Neural progenitor cell (in vitro differentiated cells): ENCODE measurements around the gene SPDYC. TPM values are rescaled to one million over a fixed set of nuclear protein-coding genes. Genes with fewer than 3 reads are reported as not detected.

Source experiments
- DNase-seq: peaks from one replicate; pipeline ENCODE4 v3.0.0-alpha.2; 2016; ENCODE audit warnings: low spot score
- H2AFZ ChIP-seq: fragments of 200-600 bp; sonication (generic); replicated peaks from 2 replicates; pipeline ENCODE4 v1.6.1; 2016; ENCODE audit warnings: antibody characterized with exemption
- H3F3A ChIP-seq: fragments of 200-600 bp; sonication (generic); 2 replicates; pipeline ENCODE4 v1.6.1; 2016; ENCODE audit warnings: antibody characterized with exemption, low read depth
- H3K27ac ChIP-seq: fragments of 200-600 bp; sonication (generic); 2 replicates; pipeline ENCODE4 v1.5.1; 2016; ENCODE audit warnings: mild to moderate bottlenecking
- H3K27me3 ChIP-seq: fragments of 200-600 bp; sonication (generic); 2 replicates; pipeline ENCODE4 v1.6.1; 2016; ENCODE audit warnings: mild to moderate bottlenecking, moderate library complexity
- H3K36me3 ChIP-seq: fragments of 200-600 bp; sonication (generic); 2 replicates; pipeline ENCODE4 v1.5.1; 2016
- H3K4me1 ChIP-seq: fragments of 200-600 bp; sonication (generic); 2 replicates; pipeline ENCODE4 v1.6.1; 2016; ENCODE audit warnings: mixed run types
- H3K4me2 ChIP-seq: fragments of 200-600 bp; sonication (generic); 2 replicates; pipeline ENCODE4 v1.6.1; 2016
- H3K4me3 ChIP-seq: fragments of 200-600 bp; sonication (generic); 2 replicates; pipeline ENCODE4 v1.5.1; 2016
- H3K79me2 ChIP-seq: fragments of 200-600 bp; sonication (generic); 2 replicates; pipeline ENCODE4 v1.6.1; 2016; ENCODE audit warnings: low read depth
- H3K9ac ChIP-seq: fragments of 200-600 bp; sonication (generic); 2 replicates; pipeline ENCODE4 v1.6.1; 2016
- H3K9me3 ChIP-seq: fragments of 200-600 bp; sonication (generic); 2 replicates; pipeline ENCODE4 v1.5.1; 2016; ENCODE audit warnings: low read depth
- H4K20me1 ChIP-seq: fragments of 200-600 bp; sonication (generic); 2 replicates; pipeline ENCODE4 v1.6.1; 2016; ENCODE audit warnings: low read depth
- H3K27ac Mint-ChIP-seq: 3 replicates; pipeline ENCODE4 v1.8.0; 2021; ENCODE audit warnings: mixed read lengths
- H3K27me3 Mint-ChIP-seq: 2 replicates; pipeline ENCODE4 v1.8.0; 2022; ENCODE audit warnings: low read depth, mild to moderate bottlenecking, inconsistent platforms, moderate library complexity, mixed read lengths; ENCODE audit not compliant: insufficient read depth
- H3K36me3 Mint-ChIP-seq: 3 replicates; pipeline ENCODE4 v1.8.0; 2021; ENCODE audit warnings: mixed read lengths
- H3K4me1 Mint-ChIP-seq: 3 replicates; pipeline ENCODE4 v1.8.0; 2021; ENCODE audit warnings: mixed read lengths
- H3K4me3 Mint-ChIP-seq: 3 replicates; pipeline ENCODE4 v1.8.0; 2021; ENCODE audit warnings: mild to moderate bottlenecking, moderate library complexity, mixed read lengths
- H3K9me3 Mint-ChIP-seq: 3 replicates; pipeline ENCODE4 v1.8.0; 2020; ENCODE audit warnings: mixed read lengths
- EZH2 ChIP-seq: fragments of 200-600 bp; sonication (generic); IDR thresholded peaks from 2 replicates; pipeline ENCODE4 v1.6.1; 2017; ENCODE audit warnings: antibody characterized with exemption, mild to moderate bottlenecking, moderate library complexity
- EZH2phosphoT487 ChIP-seq: fragments of 200-600 bp; sonication (generic); IDR thresholded peaks from 2 replicates; pipeline ENCODE4 v1.6.1; 2017; ENCODE audit warnings: antibody characterized with exemption
- total RNA-seq: library from RNA; depleted of rRNA; stranded (reverse); fragments of >200 nt; gene quantifications from 2 replicates; pipeline ENCODE4 v1.2.3, GENCODE V29; 2015; ENCODE audit warnings: low replicate concordance
- TF ChIP-seq, protein P1 (sequence below): fragments of 200-600 bp; sonication (generic); IDR thresholded peaks from 2 replicates; pipeline ENCODE4 v1.5.1; 2017; ENCODE audit warnings: antibody characterized with exemption, mild to moderate bottlenecking

Gene SPDYC
- total RNA-seq, 1 donor from 2014 or later: not detected

DNA sequence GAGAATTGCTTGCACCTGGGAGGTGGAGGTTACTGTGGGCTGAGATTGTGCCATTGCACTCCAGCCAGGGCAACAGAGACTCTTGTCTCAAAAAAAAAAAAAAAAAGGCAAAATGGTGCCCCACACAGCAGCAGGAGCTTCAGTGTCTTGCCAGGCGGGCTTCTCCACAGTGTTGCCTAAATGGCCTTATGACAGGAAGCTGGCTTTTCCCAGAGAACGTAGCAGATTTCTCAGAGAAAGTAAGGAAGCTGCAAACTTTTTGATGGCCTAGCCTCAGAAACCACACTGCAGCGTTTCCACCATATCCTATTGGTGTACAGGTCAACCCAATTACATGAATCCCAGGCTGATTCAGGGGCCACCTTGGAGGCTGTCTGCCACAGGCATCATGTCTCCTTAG, 12.7 kb upstream of the SPDYC start:
- Mint-ChIP-seq H3K27ac (no peak overlapping the region), H3K27me3 (peaks cover under 1% of the 10 kb centered on the region), H3K4me3 (no peak overlapping the region), H3K4me1 (no peaks in the 10 kb centered on the region), H3K9me3 (no peaks in the 10 kb centered on the region), H3K36me3 (no peaks in the 10 kb centered on the region)
- Histone ChIP-seq H3K4me1 (no peaks in the 10 kb centered on the region), H3K4me2 (no peak overlapping the region), H3K36me3 (no peaks in the 10 kb centered on the region), H3K79me2 (no peaks in the 10 kb centered on the region), H3K27ac (no peak overlapping the region), H3F3A (no peaks in the 10 kb centered on the region), H3K9me3 (no peaks in the 10 kb centered on the region), H3K27me3 (no peaks in the 10 kb centered on the region), H3K9ac (no peak overlapping the region), H4K20me1 (no peaks in the 10 kb centered on the region), H3K4me3 (no peak overlapping the region), H2AFZ (no peak overlapping the region)
- TF ChIP-seq EZH2: no peak
- no peak for DNase-seq

DNA sequence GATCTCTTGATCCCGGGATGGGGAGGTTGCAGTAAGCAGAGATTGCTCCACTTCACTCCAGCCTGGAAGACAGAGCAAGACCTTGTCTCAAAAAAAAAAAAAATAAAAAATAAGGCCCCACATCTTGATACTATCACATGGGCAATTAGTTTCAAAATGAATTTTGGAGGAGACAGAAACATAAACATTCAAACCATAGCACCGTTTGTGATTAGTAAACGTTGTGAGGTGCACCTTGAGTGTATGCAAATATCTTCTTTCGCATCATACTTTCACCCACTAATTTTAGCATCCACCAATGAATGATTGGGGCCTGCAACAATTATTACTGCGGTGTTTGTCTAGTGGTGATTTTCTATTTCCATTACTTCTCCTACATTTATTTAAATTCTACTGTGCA, 11.0 kb upstream of the SPDYC start:
- no peak overlapping the region for H3K9ac ChIP-seq
- H3F3A ChIP-seq: no peaks in the 10 kb centered on the region
- no peak overlapping the region for H3K4me3 ChIP-seq
- no peaks in the 10 kb centered on the region for H3K36me3 ChIP-seq
- no peak overlapping the region for H3K27ac ChIP-seq
- H3K9me3 ChIP-seq: no peaks in the 10 kb centered on the region
- no peak for DNase-seq
- Mint-ChIP-seq H3K27me3 (peaks cover 3% of the 10 kb centered on the region), H3K4me3 (no peak overlapping the region), H3K4me1 (no peaks in the 10 kb centered on the region), H3K36me3 (no peaks in the 10 kb centered on the region), H3K9me3 (no peaks in the 10 kb centered on the region), H3K27ac (no peak overlapping the region)
- no peaks in the 10 kb centered on the region for H3K79me2 ChIP-seq
- TF ChIP-seq EZH2: no peak
- TF ChIP-seq EZH2phosphoT487: no peak
- TF ChIP-seq, protein P1, sequence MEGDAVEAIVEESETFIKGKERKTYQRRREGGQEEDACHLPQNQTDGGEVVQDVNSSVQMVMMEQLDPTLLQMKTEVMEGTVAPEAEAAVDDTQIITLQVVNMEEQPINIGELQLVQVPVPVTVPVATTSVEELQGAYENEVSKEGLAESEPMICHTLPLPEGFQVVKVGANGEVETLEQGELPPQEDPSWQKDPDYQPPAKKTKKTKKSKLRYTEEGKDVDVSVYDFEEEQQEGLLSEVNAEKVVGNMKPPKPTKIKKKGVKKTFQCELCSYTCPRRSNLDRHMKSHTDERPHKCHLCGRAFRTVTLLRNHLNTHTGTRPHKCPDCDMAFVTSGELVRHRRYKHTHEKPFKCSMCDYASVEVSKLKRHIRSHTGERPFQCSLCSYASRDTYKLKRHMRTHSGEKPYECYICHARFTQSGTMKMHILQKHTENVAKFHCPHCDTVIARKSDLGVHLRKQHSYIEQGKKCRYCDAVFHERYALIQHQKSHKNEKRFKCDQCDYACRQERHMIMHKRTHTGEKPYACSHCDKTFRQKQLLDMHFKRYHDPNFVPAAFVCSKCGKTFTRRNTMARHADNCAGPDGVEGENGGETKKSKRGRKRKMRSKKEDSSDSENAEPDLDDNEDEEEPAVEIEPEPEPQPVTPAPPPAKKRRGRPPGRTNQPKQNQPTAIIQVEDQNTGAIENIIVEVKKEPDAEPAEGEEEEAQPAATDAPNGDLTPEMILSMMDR: no peak
- no peaks in the 10 kb centered on the region for H3K4me1 ChIP-seq
- H3K27me3 ChIP-seq: no peaks in the 10 kb centered on the region
- no peak overlapping the region for H3K4me2 ChIP-seq
- H4K20me1 ChIP-seq: no peaks in the 10 kb centered on the region
- H2AFZ ChIP-seq: no peak overlapping the region

DNA sequence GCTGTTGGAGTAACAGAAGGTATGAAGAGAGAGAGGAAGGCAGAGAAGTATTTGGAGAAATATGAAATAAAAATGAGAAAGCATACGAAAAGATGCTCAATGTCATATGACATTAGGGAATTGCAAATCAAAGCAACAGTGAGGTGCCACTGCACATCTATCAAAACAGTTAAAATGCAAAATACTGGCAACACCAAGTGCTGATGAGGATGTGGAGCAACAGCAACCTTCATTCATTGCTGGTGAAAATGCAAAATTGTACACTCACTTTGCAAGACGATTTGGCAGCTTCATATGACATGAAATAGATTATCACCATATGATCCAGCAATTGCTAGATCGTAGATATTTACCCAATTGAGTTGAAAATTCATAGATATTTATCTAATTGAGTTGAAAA, 9.4 kb upstream of the SPDYC start:
- Histone ChIP-seq H2AFZ (no peak overlapping the region), H3K4me1 (no peaks in the 10 kb centered on the region), H3K9me3 (no peaks in the 10 kb centered on the region), H3K27ac (no peak overlapping the region), H3K79me2 (no peaks in the 10 kb centered on the region), H3K4me2 (no peak overlapping the region), H4K20me1 (no peaks in the 10 kb centered on the region), H3K27me3 (no peaks in the 10 kb centered on the region), H3F3A (no peaks in the 10 kb centered on the region), H3K36me3 (no peaks in the 10 kb centered on the region), H3K4me3 (no peak overlapping the region), H3K9ac (no peak overlapping the region)
- Mint-ChIP-seq H3K27ac (no peak overlapping the region), H3K4me1 (no peaks in the 10 kb centered on the region), H3K4me3 (no peak overlapping the region), H3K36me3 (no peaks in the 10 kb centered on the region), H3K9me3 (no peaks in the 10 kb centered on the region), H3K27me3 (peaks cover 3% of the 10 kb centered on the region)
- TF ChIP-seq, protein P1: no peak
- no peak for TF ChIP-seq EZH2
- no peak for TF ChIP-seq EZH2phosphoT487
- no peak for DNase-seq

DNA sequence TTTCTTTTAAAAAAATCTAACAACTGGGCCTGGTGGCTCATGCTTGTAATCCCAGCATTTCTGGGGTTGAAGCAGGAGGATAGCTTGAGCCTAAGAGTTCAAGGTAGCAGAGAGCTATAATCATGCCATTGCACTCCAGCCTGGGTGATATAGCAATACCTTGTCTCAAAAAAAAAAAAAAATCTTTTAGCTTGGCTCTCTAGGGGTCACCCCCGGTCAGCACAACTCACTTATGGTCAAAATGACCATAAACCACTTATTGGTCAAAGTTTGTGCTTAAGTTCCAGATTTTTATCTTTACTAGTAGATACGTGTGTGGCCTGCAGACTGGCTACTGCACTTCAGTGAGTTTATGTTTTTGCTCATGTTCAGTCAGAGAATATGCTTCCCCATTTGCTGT, 6.3 kb upstream of the SPDYC start:
- Histone ChIP-seq H3K9me3 (no peaks in the 10 kb centered on the region), H3F3A (no peaks in the 10 kb centered on the region), H3K27me3 (no peaks in the 10 kb centered on the region), H4K20me1 (no peaks in the 10 kb centered on the region), H3K36me3 (no peaks in the 10 kb centered on the region), H3K4me1 (no peaks in the 10 kb centered on the region), H3K9ac (no peak overlapping the region), H3K4me2 (no peak overlapping the region), H3K27ac (no peak overlapping the region), H2AFZ (no peak overlapping the region), H3K4me3 (no peak overlapping the region), H3K79me2 (no peaks in the 10 kb centered on the region)
- no peaks in the 10 kb centered on the region for H3K36me3 Mint-ChIP-seq
- TF ChIP-seq, protein P1: no peak
- no peak for TF ChIP-seq EZH2phosphoT487
- no peak for TF ChIP-seq EZH2
- no peaks in the 10 kb centered on the region for H3K4me1 Mint-ChIP-seq
- no peak overlapping the region for H3K27ac Mint-ChIP-seq
- no peak for DNase-seq
- no peaks in the 10 kb centered on the region for H3K9me3 Mint-ChIP-seq
- H3K4me3 Mint-ChIP-seq: no peak overlapping the region
- peaks cover 3% of the 10 kb centered on the region for H3K27me3 Mint-ChIP-seq
